ENCODE data around the gene AGO1. TPM values are rescaled to one million over a fixed set of nuclear protein-coding genes. Genes with fewer than 3 reads are reported as not detected.
"Not testable (repeated sequence)": the region's sequence is repeated elsewhere in the genome, so short reads cannot be mapped to it uniquely, and the experiment has no call there.

The AGO1 gene
- total and polyA plus RNA-seq, 2 of the 8 experiments (the other 6 are each of a cell fraction or from before 2014, with no cell fraction given): 15.1 to 73.7 TPM

- FAIRE-seq; H3K79me2 ChIP-seq (ENCODE audit: control insufficient read depth in 1 of 2, insufficient read depth in 2 of 2, low read length in 2 of 2): not testable (repeated sequence)
- CTCF ChIA-PET (ENCODE audit: partially characterized antibody): interaction anchor here (0.8 kb wide), 1 partner anchor 25 kb away, joined by 3 read pairs; no protein-coding TSS in a partner anchor
Measured at GRCh38 chr1:35964277-35964676, 81.3 kb downstream of the AGO1 start.

More at GRCh38 chr1:35964277-35964676, 81.3 kb downstream of the AGO1 start:
- H3K27me3 ChIP-seq (replicated peaks in 1 of 4; ENCODE audit: control insufficient read depth in 3 of 4, extremely low read depth in 1 of 4, insufficient read depth in 3 of 4, low read length in 3 of 4); H2AFZ ChIP-seq (ENCODE audit: low read length); H3K56ac ChIP-seq (replicated peaks; ENCODE audit: insufficient read length, low read depth, low read length); H2BK20ac ChIP-seq (ENCODE audit: low read length); H3K9me3 ChIP-seq (ENCODE audit: insufficient read depth in 2 of 2, low read depth in 1 of 2, low read length in 1 of 2); DNase-seq (ENCODE audit: low read depth in 1 of 2, low spot score in 2 of 2); H2BK15ac ChIP-seq (ENCODE audit: low read length); H3K36me3 ChIP-seq (ENCODE audit: control insufficient read depth in 2 of 4, insufficient read depth in 4 of 4, low read length in 3 of 4); H4K5ac ChIP-seq (ENCODE audit: insufficient read length, low read depth, low read length); H3K4me2 ChIP-seq (ENCODE audit: insufficient read depth in 1 of 2, low read depth in 2 of 2, low read length in 2 of 2); H3K4me1 ChIP-seq (replicated peaks in 1 of 4; ENCODE audit: control insufficient read depth in 3 of 4, insufficient read depth in 4 of 4, low read length in 3 of 4); POLR2A ChIA-PET (ENCODE audit: partially characterized antibody); H2AK5ac ChIP-seq (ENCODE audit: low read depth, low read length); H4K20me1 ChIP-seq (replicated peaks in 1 of 2; ENCODE audit: control insufficient read depth in 1 of 2, insufficient read depth in 2 of 2, low read length in 2 of 2); H3K4me3 ChIP-seq (ENCODE audit: extremely low read depth in 1 of 4, insufficient read depth in 2 of 4, low read depth in 3 of 4, low read length in 4 of 4); H3K18ac ChIP-seq (ENCODE audit: extremely low read depth, low read length); H3K23ac ChIP-seq (ENCODE audit: insufficient read length); H4K91ac ChIP-seq (replicated peaks; ENCODE audit: insufficient read length, low read length); H2BK12ac ChIP-seq (ENCODE audit: low read depth, low read length); H3K9ac ChIP-seq (replicated peaks in 1 of 4; ENCODE audit: extremely low read depth in 1 of 4, low read depth in 3 of 4, low read length in 3 of 4); H2BK120ac ChIP-seq (replicated peaks; ENCODE audit: low read depth, low read length); H3K14ac ChIP-seq (ENCODE audit: insufficient read length); H3K4ac ChIP-seq (replicated peaks; ENCODE audit: insufficient read length, low read depth, low read length); H3K79me1 ChIP-seq (ENCODE audit: low read depth, low read length); H3K27ac ChIP-seq (ENCODE audit: low read depth, low read length); H4K8ac ChIP-seq (ENCODE audit: extremely low read depth, insufficient read depth, low read length); H3K23me2 ChIP-seq (ENCODE audit: low read depth, low read length); H2BK5ac ChIP-seq (ENCODE audit: low read depth, low read length): not testable (repeated sequence)
- 83% methylated on average over 1 of the region's 1 CpG; no CpG with 5 or more reads in 1 of the 2 experiments for WGBS, 2 experiments (ENCODE audit: extremely low coverage in 1 of 2, insufficient coverage in 1 of 2, insufficient read length in 1 of 2, insufficient replicate concordance in 2 of 2, low coverage in 1 of 2, low lambda C conversion rate in 2 of 2, missing lambda C conversion rate in 1 of 2)
